KBM-7 (cell line): Measurements from ENCODE around the gene ARPP19.
"Not testable (repeated sequence)": the region's sequence is repeated elsewhere in the genome, so short reads cannot be mapped to it uniquely, and the experiment has no call there.

Experiments
- DNase-seq: peaks from one replicate; pipeline ENCODE4 v3.0.0-alpha.2; 2015
- in situ Hi-C: fragments of 300-500 bp; cut with MboI; formaldehyde crosslinking; loops from 2 replicates; pipeline ENCODE4 v1.14.3; 2020; ENCODE audit warnings: low sequenced_read_pairs, low pct_unique_long_range_greater_than_20kb, mixed read lengths

ARPP19 gene

DNA sequence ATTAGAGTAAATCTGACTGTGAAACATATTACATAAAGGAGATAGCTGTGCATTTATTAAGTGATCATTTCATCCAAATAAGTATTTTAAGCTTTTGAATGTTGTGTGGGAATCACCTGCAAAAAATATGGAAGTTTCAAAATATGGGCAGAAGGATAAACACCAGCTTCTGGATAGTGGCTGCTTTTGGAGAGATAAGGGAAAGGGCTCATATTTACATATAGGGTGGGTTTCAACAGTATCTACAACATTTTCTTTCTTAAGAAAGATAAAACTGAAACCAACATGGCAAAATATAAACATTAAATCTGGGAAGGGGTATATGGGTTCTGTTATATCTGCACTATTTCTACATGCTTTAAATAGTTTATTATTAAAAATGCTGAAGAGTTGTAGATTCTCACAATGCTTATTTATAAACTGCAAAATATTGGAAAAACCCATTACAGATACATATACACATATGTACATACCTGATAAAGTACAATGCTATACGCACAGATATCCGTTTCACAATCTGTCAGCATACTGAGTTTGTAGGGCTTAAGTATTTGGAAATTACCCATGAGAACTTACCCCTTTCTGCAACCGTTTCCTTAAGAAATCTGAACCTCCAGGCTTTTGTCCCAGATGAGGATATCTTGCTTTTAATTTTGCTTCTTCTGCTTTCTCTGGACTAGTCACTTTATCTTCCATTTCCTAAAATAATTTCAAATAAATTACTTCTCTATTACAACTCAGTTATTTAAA lies 12.1 kb downstream of the ARPP19 start:
- DNase-seq, result no peak

DNA sequence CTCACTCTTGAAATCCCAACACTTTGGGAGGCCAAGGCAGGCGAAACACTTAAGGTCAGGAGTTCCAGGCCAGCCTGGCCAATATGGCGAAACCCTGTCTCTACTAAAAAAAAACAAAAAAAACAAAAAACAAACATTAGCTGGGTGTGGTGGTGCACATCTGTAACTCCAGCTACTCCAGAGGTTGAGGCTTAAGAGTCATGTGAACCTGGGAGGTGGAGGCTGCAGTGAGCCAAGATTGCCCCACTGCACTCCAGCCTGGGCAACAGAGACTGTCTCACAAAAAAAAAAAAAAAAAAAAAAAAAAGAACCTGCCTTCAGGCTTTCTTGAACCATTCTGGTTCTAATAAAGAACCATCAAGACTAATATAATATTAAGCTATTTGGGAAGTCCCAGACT lies 16.5 kb downstream of the ARPP19 start:
- no peak for DNase-seq
- in situ Hi-C loops, result no loop called here

More for the DNA sequence above, 12.1 kb downstream of the ARPP19 start:
- in situ Hi-C loops, result no loop called here

DNA sequence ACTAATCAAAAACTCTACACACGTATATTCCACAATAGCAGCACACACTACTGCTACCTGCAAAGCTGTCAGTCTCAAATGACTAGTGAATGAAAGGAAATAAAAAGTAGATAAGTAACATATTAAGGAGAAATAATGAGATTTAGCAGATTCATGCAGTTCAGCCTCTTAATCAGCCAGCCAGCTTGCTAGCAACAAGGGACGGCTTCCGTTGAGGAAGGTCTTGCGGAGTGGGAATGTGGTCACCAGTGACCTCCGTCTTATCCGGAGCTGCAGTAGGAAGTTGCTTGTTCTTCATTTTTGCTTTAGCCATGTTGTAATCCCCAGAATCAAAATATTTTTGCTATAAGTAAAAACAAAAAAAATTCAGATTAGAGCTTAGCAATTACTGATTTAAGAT lies 17.1 kb downstream of the ARPP19 start:
- in situ Hi-C loops, result no loop called here
- DNase-seq, result no peak

DNA sequence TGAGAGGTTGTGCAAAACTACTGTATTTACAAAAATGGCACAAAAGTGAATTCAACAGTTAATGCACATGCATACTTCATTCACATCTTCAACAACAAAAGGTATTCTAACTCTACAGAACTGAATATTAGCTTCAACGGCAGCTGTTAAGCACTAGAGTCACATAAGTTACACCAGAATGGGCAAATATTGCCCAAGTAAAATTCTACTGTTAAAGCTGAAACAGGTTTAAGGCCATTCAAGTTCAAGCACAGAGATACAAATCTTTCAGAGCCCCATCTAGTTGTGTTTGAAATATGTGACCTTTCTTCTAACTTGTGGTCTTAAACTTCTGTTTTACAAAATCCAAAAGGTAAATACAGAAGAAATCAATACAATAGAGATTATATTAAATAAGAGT lies 17.6 kb downstream of the ARPP19 start:
- DNase-seq, in situ Hi-C loops: not testable (repeated sequence)

DNA sequence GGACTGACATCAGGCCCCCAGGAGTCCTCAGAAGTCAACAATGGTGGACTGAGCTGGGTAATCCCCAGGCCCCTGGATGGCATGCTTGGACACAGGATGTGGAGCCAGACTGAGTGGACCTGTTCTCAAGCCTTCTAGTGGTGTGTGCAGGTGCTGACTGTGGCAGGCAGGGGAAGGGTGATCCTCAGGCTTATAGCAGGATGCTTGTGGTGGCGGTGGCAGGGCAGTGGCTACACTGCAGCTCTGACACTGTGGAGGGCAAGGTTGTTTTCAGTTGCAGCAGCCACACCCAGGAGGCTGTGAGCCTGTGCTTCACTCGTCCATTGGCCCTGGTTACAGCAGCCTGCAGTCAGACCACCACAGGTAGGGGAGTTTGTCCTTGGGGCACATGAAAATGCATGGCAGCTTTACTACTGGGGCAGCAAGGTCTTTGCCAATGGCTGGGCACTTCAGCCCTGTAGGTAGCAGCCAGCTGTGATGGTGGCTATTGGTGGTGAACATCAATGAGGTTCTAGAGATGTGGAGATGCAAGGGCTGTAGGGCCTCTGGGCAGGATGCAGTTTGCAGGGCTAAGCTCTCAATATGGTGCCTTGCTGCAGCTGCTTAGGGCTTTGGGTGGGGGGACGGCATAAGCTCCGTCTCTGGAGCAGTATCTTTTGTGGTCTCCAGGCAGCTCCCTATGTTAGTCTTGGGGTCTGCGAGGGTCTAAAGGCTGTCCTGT lies 22.6 kb downstream of the ARPP19 start:
- DNase-seq, result no peak
- in situ Hi-C loops, result no loop called here

DNA sequence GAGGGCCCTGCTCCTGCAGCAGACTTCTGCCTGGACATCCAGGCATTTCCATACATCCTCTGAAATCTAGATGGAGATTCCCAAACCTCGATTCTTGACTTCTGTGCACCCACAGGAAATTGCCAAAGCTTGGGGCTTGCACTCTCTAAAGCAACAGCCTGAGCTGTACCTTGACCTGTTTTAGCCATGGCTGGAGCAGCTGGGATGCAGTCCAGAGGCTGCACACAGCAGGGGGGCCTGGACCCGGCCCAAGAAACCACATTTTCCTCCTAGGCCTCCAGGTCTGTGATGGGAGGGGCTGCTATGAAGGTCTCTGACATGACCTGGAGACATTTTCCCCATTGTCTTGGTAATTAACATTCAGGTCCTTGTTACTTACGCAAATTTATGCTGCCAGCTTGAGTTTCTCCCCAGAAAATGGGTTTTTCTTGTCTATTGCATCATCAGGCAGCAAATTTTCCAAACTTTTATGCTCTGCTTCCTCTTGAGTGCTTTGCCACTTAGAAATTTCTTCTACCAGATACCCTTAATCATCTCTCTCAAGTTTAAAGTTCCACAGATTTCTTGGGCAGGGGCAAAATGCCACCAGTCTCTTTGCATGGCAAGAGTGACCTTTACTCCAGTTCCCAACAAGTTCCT lies 28.3 kb downstream of the ARPP19 start:
- in situ Hi-C loops, result no loop called here
- DNase-seq, result no peak

DNA sequence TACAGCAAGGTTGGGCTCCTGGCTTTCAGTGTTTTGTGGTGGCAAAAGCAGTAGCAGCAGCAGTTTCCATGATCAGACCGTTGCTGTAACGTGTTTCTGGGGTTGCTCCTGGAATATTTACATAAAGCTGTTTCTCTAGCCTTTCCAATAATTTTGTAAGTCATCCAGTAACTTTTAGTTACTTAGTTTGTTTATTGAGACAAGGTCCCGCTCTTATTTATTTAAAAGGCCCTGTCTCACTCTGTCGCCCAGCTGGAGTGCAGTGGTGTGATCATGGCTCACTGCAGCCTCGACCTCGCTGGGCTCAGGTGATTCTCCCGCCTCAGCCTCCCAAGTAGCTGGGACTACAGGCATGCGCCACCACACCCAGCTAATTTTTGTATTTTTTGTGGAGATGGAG lies 31.4 kb downstream of the ARPP19 start:
- in situ Hi-C loops, result no loop called here
- no peak for DNase-seq

DNA sequence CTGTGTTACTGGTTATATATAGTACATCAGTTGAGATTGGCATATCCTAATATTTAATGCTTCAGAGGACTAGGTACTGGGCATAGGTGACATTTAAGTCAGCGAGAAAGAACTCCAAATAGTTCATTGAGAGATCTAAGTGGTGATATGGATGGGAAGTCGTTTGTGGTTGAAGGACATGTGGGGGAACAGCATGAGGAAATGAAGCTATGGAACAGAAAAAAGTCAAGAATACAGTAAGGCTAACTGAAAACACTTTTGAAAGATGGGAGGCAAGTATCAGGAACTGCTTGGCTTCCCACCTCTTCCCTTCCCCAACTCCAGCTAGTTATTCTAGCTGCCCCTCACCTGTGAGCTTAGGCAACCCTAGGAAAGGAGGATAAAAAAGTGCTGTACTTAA lies 36.4 kb downstream of the ARPP19 start:
- peak; percentile 42 for DNase-seq
- in situ Hi-C loops, result no loop called here

DNA sequence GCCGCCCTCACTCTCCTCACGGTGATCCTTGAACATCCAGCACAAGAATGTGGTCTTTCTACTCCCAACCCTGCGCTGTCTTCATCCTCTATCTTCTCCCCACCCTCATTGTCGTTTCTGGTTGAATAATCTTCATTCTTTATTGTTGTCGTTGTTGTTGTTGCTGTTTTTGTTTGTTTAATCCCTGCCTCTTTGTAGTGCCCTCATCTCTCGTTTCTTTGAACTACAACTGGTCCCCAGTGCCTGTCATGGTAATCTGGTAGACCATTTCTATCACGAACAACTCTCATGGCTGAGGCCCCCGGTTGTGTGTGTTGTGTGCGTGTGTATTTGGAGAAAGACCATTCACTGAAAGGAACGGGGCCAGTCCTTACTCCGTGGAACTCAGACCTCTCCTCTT lies 38.9 kb downstream of the ARPP19 start:
- DNase-seq, result no peak
- in situ Hi-C loops, result no loop called here

DNA sequence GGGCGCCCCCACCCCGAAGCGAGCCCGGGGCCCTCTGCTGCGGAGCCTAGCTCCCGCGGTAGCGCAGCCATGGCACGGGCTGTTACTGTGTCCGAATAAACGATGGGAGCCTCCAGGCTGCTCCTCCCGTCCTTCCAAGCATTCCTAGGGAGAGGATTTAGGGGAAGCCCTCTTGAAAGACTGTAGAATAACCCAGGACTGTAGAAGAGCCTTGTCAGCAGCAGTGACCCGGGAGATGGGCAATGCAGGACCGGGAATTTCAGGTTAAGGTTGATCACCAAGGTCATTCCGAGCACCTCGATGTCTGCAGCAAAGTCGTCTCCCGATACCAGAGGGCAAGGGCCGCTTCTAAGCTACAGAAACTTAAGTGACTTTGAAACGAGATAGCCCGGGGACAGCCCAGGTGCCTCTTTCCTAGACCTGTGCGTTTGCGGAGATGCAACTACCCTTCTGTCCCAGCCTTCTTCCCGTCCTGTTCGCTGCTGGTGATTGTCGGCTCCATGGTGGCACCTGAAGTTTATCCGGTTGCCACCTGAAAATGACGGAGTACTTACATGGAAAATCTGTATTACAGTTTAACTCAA lies 39.4 kb downstream of the ARPP19 start:
- in situ Hi-C loops, result no loop called here
- DNase-seq, result no peak

DNA sequence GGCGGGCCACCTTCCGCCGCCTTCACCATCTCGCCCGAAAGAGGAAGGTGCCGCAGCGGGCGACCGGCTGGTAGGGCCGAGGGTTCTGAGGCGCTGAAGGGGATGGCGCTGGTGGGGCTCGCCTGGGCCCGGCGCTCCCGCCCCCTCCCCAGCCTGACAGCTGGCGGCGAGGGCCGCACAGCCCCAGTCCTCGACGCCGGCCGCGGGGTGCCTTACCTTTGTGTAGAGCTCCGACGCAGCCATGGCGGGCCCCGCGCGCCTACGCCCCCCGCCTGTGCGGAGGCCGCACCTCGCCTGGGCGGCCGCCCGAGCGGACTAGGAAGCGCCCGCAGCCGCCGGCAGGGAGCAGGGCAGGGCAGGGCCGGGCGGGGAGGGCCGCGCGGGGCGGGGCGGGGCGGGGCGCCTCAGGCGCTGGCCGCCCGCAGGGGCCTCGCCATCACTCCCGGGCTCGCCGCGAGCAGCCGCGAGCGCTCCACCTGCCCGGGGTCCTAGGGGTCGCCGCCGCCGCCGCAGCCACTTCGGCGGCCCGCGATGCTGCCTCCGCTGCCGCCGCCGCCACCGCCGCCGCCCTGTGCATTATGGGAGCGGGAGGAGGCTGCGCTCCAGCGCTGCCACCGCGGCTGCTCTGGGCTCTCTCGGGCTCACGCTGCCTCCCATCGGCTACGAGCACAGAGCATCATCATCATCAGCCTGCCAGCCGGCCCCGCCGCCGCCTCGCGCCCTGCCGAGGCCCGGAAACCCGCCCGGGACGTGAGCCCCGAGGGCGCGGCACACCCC lies 40.1 kb downstream of the ARPP19 start, which contains the start of gene MYO5A:
Gene MYO5A (minus strand): TSS at position 317 of the 777 bp plus-strand sequence. CDS start 74 bp downstream, at position 243.
- peak; percentile 76 for DNase-seq
- in situ Hi-C loops, result no loop called here

DNA sequence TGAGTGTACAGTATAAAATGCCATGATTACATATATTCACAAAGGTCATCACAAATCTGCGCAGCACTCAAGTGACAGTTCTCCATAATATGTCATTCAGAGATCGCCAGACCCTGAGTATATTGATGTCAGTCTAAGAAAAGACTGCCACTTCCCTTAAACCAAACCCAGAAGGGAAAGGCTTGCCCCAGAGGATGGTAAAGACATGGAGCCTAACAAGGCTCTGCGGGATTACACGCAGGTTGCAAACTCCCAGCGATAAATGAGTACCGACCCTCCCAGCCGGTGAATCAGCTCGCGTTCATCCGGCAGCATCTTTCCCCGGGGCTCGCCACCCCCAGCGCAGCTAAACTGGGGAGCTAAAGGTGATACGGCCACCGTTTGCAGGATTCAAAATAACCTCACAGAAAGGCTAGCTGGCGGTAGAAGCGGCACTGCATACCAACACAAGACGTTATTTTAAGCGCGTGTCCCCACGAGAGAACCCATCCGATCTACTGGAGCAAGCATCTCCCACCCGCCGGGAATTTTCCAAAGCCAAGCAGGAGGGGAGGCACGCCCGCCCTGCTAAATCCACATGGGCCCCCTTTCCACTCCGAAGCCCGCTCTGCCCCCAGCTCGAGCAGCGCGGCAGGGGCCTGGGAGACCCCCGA lies 40.8 kb downstream of the ARPP19 start:
- in situ Hi-C loops, result no loop called here
- no peak for DNase-seq

DNA sequence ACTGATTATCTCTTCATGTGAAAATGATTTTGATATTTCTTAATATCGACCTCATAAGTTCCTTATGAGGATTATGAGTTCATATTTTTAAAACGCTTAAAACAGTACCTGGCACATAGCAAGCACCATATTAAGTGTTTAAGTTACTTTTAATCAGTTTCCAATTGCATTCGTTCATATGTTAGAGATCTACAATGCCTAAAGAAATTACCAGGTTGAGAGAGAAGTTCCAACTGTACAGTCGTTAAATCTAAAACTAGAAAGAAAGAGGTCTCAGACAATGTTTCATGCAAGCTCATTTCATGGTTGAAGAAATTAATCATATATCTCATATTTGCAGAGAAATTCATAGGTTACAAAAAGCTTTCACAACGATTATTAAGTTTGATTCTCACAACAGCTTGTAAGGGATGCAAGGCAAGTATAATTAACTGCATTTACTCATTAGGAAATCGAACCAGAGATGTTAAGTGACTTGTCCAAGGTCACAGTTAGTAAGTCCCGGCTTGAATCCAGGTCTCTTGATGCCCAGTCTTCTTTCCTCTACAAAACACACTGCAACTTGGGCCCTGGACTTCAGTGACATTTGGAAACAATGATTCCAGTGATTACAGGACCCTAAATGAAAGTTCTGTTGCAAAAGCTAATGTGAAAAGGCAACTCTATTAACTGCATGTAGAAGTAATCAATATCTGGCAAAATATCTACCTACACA lies 41.5 kb downstream of the ARPP19 start:
- in situ Hi-C loops, result no loop called here
- DNase-seq, result no peak

DNA sequence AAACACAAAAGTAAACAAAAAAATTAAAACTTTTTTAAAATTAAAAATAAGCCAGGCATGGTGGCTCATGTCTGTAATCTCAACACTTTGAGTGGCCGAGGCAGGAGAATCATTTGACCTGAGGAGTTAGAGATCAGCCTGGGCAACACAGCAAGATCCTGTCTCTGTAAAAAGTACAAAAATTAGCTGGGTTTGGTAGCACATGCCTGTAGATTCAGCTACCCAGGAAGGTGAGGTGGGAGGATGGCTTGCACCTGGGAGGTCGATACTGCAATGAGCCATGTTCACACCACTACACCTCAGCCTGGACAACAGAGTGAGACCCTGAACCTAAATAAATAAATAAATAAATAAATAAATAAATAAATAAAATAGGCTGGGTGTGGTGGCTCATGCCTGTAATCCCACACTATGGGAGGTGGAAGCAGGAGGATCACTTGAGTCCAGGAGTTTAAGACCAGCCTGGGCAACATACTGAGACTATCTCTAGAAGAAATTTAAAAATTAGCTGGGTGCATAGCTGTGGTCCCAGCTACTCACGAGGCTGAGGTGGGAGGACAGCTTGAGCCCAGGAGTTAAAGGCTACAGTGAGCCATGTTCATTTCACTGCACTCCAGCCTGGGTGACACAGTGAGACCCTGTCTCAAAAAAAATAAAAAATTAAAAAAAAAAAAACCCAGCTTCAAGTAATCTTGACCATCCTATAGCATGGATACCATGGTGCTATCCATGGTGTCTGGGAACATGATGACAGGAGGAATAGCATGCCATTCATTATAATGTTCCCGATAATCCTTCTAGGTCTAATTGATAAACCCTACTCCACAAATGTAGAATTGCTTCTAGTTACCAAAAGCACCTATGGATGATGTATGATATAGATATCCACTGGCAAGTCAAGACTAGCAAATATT lies 44.4 kb downstream of the ARPP19 start:
- in situ Hi-C loops, result no loop called here
- DNase-seq, result no peak

DNA sequence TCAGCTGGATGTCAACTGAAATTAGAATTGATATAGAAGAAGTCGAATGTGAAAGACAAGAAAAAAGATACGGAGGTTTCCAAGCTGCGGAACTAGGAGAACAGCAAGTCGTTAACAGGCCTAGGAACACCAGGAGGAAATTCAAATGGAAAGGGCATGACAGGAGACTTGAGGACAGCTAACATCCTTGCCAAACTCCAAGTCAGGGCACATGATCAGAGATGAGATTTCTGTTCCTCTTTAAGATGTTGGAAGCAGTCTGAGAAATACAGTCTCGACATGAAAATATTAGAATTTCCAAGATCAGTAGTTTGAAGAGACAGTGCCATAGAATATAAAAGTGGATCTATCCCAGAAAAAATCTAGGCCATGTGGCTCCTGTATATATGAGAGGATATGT lies 45.2 kb downstream of the ARPP19 start:
- in situ Hi-C loops, result no loop called here
- DNase-seq, result no peak

DNA sequence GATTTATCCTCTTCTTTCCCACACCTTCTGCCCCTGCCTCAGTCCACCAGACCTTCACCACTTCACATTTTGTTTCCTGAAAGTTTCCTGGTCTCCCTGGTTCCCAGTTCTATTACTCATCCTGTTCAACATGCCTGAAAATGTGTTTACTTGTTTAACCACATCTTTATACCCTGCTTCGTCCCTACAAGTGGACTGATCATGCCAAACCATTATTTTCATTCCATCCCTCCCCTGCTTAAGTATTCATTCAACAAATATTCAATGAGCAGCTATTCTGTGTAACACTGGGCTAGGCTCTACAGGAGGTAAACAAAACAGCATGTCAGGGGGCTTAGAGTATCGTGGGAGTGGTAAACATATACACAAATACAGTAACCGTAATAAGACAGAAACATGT lies 45.6 kb downstream of the ARPP19 start:
- in situ Hi-C loops, result no loop called here
- no peak for DNase-seq

DNA sequence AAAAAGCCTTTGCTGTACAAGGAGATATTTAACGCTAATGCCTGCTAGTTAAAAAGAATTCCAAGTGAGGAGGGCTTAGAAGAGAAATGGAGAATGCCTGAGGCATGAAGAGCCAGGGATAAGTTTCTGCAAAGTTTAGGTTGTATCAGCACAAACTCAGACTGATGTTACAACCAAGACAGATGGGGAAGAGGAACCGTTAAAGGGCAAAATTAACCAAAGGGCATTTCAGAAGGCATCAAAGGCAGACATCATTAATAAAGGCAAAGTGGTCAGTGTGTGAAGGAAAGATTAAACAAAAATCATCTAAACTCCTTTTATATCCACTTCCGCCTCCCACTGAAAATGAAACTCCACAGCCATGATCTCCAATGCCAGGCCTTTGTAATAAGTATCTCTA lies 47.1 kb downstream of the ARPP19 start:
- in situ Hi-C loops, result no loop called here
- DNase-seq, result no peak
